Pancreas (tissue), 10 donors: Measurements from ENCODE around the gene TPM4. TPM values are rescaled to one million over a fixed set of nuclear protein-coding genes. Genes with fewer than 3 reads are reported as not detected.

Experiments
- ATAC-seq, 4 donors: fragments of 200-7000 bp; cut with Tn5 transposase; one replicate each; pipeline versions ENCODE4 v1.8.0 to v1.9.1; 2020; ENCODE audit warnings: mild to moderate bottlenecking in 4 of 4, moderate library complexity in 4 of 4
- DNase-seq, 6 donors: peaks; one replicate each; pipeline ENCODE4 v3.0.0-alpha.2; 2020
- FAIRE-seq: peaks from 2 replicates; lab custom pipeline; 2012; peaks lifted over from hg19 to GRCh38; lab: Jason Lieb, UNC
- H3K27ac ChIP-seq, 4 donors: fragments of 200-600 bp; sonication (generic); 1 replicate in 3 of 4; 2 replicates in 1 of 4; pipeline versions ENCODE4 v1.5.0 to v1.8.0; 2020
- H3K27me3 ChIP-seq, 4 donors: fragments of 200-600 bp; one replicate each; pipeline ENCODE4 v1.8.0; 2021
- H3K36me3 ChIP-seq, 3 donors: fragments of 200-600 bp; sonication (generic) in 1 of 3; one replicate each; pipeline versions ENCODE4 v1.5.0 to v1.8.0; 2020 to 2021
- H3K4me1 ChIP-seq, 3 donors: fragments of 200-600 bp; one replicate each; pipeline ENCODE4 v1.8.0; 2021
- H3K4me3 ChIP-seq, 4 donors: fragments of 200-600 bp; sonication (generic) in 2 of 4; one replicate each; pipeline versions ENCODE4 v1.5.0 to v1.8.0; 2020 to 2021
- H3K9me3 ChIP-seq, 4 donors: fragments of 200-600 bp; one replicate each; pipeline ENCODE4 v1.8.0; 2021
- CTCF ChIP-seq, 4 donors: fragments of 200-600 bp; sonication (generic) in 3 of 4; IDR thresholded peaks; one replicate each; pipeline versions ENCODE4 v1.5.0 to v1.8.0; 2021; ENCODE audit warnings: antibody characterized with exemption in 4 of 4
- WGBS, 2 donors: extraction: QIAGEN DNeasy Blood & Tissue Kit; methylation state at CpG; one replicate each; pipeline ENCODE4 v1.1.7; 2013; 5-methylcytosine and 5-hydroxymethylcytosine counted together
- intact Hi-C, 3 donors: fragments of 100-400 bp; cut with DNase I; formaldehyde crosslinking; loops; one replicate each; pipeline versions ENCODE4 v1.11.1 to v1.14.2; 2022
- polyA plus RNA-seq, 2 donors: library from polyadenylated mRNA; stranded (reverse); fragments of 200-250 nt; gene quantifications; one replicate each; pipeline ENCODE4 v1.2.3, GENCODE V29; 2013
- total RNA-seq, 6 donors: library from RNA; stranded (reverse); fragmentation: NEBNext Ultra II Directional in 4 of 6; extraction: Animal tissue kit (Norgen Biotek cat#: 25700) in 4 of 6; gene quantifications; one replicate each; pipeline versions ENCODE4 v1.2.1 to v1.2.4, GENCODE V29; 2021 to 2023
- donor health status: healthy with polysubstance abuse.
- donor health status: DM: no; HTN: no; CAD: no; lungs with moderate emphysema.
- donor health status: DM: no; HTN: no; CAD: no.
- donor health status: control.
- donor health status: control.
- donor health status: Bipolar disorder and iron deficiency.
- donor health status: DM: yes; HTN: yes; CAD: no.
- donor health status: DM: no; HTN: no; CAD: no.
- donor health status: DM: no; HTN: no; CAD: no.
- donor health status: DM: yes; HTN: yes; CAD: no.

The TPM4 gene
- total and polyA plus RNA-seq, 8 donors = 36.8 to 161 (median 79.6) TPM

- ATAC-seq (no peak), DNase-seq (peak in 1 of 6 donors; percentile 29), FAIRE-seq (no peak)
- no peak overlapping the region for H3K4me3 ChIP-seq
- intact Hi-C loops = no loop called here
- 83 to 91% methylated on average over 7 of the region's 7 CpGs for WGBS, 2 donors
- no peak for TF ChIP-seq CTCF (IDR thresholded peaks at IDR 0.05)
- no peak overlapping the region for H3K27ac ChIP-seq
- no peaks in the 10 kb centered on the region for H3K9me3 ChIP-seq
- no peaks in the 10 kb centered on the region for H3K27me3 ChIP-seq
- H3K36me3 ChIP-seq = no peaks in the 10 kb centered on the region
- peaks cover 0 to 2% (median 0%) of the 10 kb centered on the region in 3 donors for H3K4me1 ChIP-seq
Measured at GRCh38 chr19:16073481-16073880, 2.8 kb upstream of the TPM4 start.

DNA sequence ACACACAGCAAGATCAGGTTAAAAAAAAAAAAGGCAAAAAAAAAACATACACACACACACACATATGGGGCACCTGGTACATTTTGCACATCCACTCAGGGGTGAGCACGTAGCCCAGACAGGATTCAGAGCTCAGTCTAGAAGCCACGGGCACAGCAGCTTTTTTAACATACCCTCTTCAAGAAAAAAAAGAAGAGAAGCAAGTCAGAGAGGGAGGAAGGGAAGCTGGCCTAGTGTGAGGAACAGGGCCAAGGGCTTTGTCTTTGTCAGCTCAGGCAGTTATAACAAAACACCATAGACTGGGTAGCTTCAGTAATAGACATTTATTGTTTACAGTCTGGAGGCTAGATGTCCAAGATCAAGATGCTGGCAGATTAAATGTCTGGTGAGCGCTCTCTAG lies 2.3 kb upstream of the TPM4 start:
- WGBS, 2 donors = 73 to 85% methylated on average over 3 of the region's 3 CpGs
- Histone ChIP-seq H3K9me3 (no peaks in the 10 kb centered on the region), H3K27ac (no peak overlapping the region), H3K27me3 (no peaks in the 10 kb centered on the region), H3K4me3 (no peak overlapping the region), H3K4me1 (peaks cover 0 to 3% (median 1%) of the 10 kb centered on the region in 3 donors), H3K36me3 (no peaks in the 10 kb centered on the region)
- DNase-seq (peak in 1 of 6 donors; percentile 3), FAIRE-seq (no peak), ATAC-seq (no peak)
- no peak for TF ChIP-seq CTCF (IDR thresholded peaks at IDR 0.05)
- intact Hi-C loops = no loop called here

GRCh38 chr19:16074488-16075365 lies 1.6 kb upstream of the TPM4 start:
- Histone ChIP-seq H3K27ac (peak overlapping the region in 1 of 4 donors; percentile 95), H3K27me3 (no peaks in the 10 kb centered on the region), H3K36me3 (no peaks in the 10 kb centered on the region), H3K9me3 (no peaks in the 10 kb centered on the region), H3K4me3 (no peak overlapping the region), H3K4me1 (peaks cover 0 to 7% (median 3%) of the 10 kb centered on the region in 3 donors)
- peak in 1 of 6 donors; percentile 44 for DNase-seq
- WGBS, 2 donors = 94 to 97% methylated on average over 10 of the region's 10 CpGs
- ATAC-seq = no peak
- intact Hi-C loops = no loop called here
- TF ChIP-seq CTCF (IDR thresholded peaks at IDR 0.05) = no peak
- no peak for FAIRE-seq

DNA sequence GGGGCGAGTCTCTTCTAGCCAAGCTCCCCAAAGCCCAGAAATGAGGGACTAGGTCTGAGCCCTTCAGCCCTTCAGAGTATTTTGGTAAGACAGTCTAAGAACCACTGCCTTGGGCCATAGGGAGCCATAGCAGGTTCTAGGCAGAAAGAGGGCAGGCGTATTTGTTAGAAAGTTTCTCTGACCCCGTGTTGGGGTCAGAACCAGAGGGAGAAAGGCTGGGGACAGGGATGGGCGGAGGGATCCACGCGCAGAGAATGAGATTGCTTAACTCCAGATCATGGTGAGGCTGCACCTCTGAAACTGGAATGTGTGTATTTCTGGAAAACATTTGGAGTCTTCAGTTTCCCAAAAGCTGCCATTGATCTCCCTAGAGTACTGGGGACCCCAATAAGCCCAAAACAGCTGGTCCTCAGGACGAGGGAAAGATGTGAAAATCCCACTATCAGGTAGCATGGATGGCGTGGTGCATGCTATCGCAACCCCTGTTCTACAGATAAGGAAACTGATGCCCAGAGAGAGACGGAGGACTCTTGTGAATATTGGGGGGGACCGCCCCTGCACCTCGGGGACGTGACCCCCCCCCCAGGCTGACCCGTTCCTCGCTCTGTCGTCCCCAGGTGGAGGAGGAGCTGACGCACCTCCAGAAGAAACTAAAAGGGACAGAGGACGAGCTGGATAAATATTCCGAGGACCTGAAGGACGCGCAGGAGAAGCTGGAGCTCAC lies 703 bp upstream of the TPM4 start:
- no peaks in the 10 kb centered on the region for H3K36me3 ChIP-seq
- intact Hi-C loops = no loop called here
- H3K9me3 ChIP-seq = no peaks in the 10 kb centered on the region
- FAIRE-seq (no peak), ATAC-seq (no peak), DNase-seq (no peak)
- no peak for TF ChIP-seq CTCF (IDR thresholded peaks at IDR 0.05)
- peak overlapping the region; percentile 77 to 95 (median 84) for H3K4me3 ChIP-seq
- peak overlapping the region; percentile 82 to 95 (median 94) for H3K27ac ChIP-seq
- WGBS, 2 donors = 31 to 34% methylated on average over 21 of the region's 21 CpGs
- peaks cover 0 to 7% (median 3%) of the 10 kb centered on the region in 3 donors for H3K4me1 ChIP-seq
- H3K27me3 ChIP-seq = no peaks in the 10 kb centered on the region
